Osteocyte (in vitro differentiated cells): ENCODE results near the gene GADD45G. TPM values are rescaled to one million over a fixed set of nuclear protein-coding genes. Genes with fewer than 3 reads are reported as not detected.

Experiments used
- DNase-seq: peaks from one replicate; pipeline ENCODE4 v3.0.0; 2021; ENCODE audit warnings: mixed read lengths; ENCODE audit not compliant: unreplicated experiment; ENCODE audit errors: extremely low spot score
- H3K27ac Mint-ChIP-seq: one replicate; pipeline ENCODE4 v1.8.0; 2021; ENCODE audit warnings: mild to moderate bottlenecking, mixed read lengths; ENCODE audit not compliant: unreplicated experiment
- H3K27me3 Mint-ChIP-seq: one replicate; pipeline ENCODE4 v1.8.0; 2021; ENCODE audit warnings: mixed read lengths; ENCODE audit not compliant: unreplicated experiment
- H3K36me3 Mint-ChIP-seq: one replicate; pipeline ENCODE4 v1.8.0; 2021; ENCODE audit warnings: mixed read lengths; ENCODE audit not compliant: unreplicated experiment
- H3K4me1 Mint-ChIP-seq: one replicate; pipeline ENCODE4 v1.8.0; 2021; ENCODE audit warnings: mixed read lengths; ENCODE audit not compliant: unreplicated experiment
- H3K4me3 Mint-ChIP-seq: one replicate; pipeline ENCODE4 v1.8.0; 2021; ENCODE audit warnings: mild to moderate bottlenecking, moderate library complexity, mixed read lengths; ENCODE audit not compliant: unreplicated experiment
- H3K9me3 Mint-ChIP-seq: one replicate; pipeline ENCODE4 v1.8.0; 2021; ENCODE audit warnings: mixed read lengths; ENCODE audit not compliant: unreplicated experiment
- total RNA-seq: library from RNA; stranded (reverse); gene quantifications from 2 replicates; pipeline ENCODE4 v1.2.1, GENCODE V29; 2021
- TF ChIP-seq, protein P1 (sequence below): fragments of 200-600 bp; sonication (generic); IDR thresholded peaks from 2 replicates; pipeline ENCODE4 v1.5.0; 2021; ENCODE audit warnings: antibody characterized with exemption, mild to moderate bottlenecking, moderate library complexity

GADD45G gene
- total RNA-seq, 1 donor from 2014 or later: 1.0 TPM

DNA sequence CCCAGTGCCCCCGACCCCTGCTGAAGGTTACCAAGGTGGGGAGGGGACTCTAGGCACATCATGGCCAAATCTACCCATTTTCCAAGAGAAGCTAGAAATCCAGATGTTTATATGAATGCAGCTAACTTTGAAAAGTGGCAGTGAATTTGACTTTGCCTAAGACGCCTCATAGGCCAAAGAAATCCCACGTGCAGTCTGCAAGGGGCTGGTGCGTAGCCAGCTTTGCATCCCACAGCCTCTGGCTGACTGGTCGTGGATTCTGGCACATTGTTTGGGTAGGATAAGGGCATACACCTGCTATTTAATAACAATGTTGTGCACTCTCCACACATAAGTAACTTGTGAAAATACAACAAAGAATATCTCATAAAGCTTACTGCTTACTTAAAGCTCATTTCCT, 3.5 kb upstream of the GADD45G start:
- Mint-ChIP-seq H3K9me3 (no peaks in the 10 kb centered on the region), H3K4me1 (peaks cover 21% of the 10 kb centered on the region), H3K27me3 (peaks cover 42% of the 10 kb centered on the region), H3K36me3 (no peaks in the 10 kb centered on the region), H3K4me3 (no peak overlapping the region), H3K27ac (no peak overlapping the region)
- TF ChIP-seq, protein P1, sequence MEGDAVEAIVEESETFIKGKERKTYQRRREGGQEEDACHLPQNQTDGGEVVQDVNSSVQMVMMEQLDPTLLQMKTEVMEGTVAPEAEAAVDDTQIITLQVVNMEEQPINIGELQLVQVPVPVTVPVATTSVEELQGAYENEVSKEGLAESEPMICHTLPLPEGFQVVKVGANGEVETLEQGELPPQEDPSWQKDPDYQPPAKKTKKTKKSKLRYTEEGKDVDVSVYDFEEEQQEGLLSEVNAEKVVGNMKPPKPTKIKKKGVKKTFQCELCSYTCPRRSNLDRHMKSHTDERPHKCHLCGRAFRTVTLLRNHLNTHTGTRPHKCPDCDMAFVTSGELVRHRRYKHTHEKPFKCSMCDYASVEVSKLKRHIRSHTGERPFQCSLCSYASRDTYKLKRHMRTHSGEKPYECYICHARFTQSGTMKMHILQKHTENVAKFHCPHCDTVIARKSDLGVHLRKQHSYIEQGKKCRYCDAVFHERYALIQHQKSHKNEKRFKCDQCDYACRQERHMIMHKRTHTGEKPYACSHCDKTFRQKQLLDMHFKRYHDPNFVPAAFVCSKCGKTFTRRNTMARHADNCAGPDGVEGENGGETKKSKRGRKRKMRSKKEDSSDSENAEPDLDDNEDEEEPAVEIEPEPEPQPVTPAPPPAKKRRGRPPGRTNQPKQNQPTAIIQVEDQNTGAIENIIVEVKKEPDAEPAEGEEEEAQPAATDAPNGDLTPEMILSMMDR: no peak
- DNase-seq: no peak

DNA sequence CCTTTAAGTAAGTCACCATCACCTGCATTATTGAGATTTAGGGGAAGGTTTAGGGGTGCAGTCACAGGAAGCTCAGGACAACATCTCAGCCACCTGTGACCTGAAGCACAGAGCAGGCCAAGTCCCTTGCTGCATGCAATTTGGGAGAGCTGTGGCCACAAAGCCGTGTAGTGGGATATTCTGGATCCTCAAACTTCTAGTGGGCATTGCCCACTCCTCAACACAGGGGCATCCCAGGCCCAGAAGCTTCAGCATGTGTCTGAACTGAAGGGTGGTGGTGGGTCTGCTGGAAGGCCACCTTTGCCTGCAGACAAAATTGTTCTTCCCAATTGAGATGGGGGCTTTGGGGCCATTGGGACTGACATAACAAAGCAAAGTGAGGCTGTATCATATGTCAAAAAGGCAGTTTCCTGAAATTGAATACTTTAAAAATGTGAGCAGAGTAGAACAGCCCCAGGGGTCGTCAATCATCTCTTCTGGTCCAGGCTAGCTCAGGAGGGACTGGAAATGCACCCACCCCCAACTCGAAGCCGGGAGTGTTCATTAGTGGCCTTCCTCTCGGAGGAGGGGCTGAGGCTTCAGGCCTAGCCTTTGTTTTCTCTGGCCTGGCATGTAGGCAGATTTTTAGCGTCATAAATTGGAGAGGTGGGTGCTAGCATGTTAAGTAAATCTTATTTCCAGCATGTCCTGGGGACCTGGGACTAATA, 2.8 kb upstream of the GADD45G start:
- Mint-ChIP-seq H3K4me1 (peaks cover 26% of the 10 kb centered on the region), H3K9me3 (no peaks in the 10 kb centered on the region), H3K27ac (no peak overlapping the region), H3K36me3 (no peaks in the 10 kb centered on the region), H3K4me3 (no peak overlapping the region), H3K27me3 (peaks cover 41% of the 10 kb centered on the region)
- TF ChIP-seq, protein P1: no peak
- no peak for DNase-seq

DNA sequence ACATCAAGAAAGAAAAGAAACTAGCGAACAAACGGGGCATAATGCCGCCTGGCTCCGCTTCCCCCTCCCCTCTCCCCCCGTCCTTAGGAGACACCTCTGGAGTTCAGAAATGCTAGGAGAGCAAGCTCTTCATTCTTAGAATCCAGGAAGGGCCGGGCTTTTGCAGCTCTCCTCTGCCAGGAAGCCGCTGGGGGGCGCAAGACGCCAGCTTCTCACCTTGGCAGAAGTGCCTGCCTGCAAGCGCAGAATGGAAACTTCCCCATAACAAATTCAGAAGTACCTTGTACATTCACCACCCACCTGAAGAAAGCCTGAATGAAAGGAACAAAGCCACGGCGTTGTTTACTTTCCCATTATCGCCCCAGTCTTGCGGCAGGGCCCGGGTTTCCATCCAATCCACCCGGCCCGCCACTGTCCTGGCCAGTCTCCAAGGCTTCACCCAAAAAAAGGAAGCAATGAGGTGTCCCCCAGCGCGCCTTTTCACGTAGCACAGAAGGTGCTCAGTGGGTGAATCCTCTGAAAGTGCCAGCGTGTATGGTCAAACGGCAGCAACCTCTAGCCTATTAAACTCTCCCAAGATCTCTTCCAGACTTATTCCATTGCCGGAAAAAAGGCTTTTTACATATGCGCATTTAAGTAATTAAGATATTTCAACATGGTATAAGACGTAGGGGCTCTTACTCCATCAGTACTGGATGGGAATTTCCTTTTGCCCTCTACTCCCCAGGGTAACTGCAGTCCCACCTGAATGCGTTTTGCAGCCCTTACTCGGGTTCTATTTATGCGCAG, 1.6 kb upstream of the GADD45G start:
- TF ChIP-seq, protein P1: peak; percentile 82
- H3K27ac Mint-ChIP-seq: no peak overlapping the region
- no peak for DNase-seq
- H3K36me3 Mint-ChIP-seq: no peaks in the 10 kb centered on the region
- peaks cover 26% of the 10 kb centered on the region for H3K4me1 Mint-ChIP-seq
- H3K27me3 Mint-ChIP-seq: peaks cover 41% of the 10 kb centered on the region
- H3K4me3 Mint-ChIP-seq: peak overlapping the region; percentile 15
- H3K9me3 Mint-ChIP-seq: no peaks in the 10 kb centered on the region

DNA sequence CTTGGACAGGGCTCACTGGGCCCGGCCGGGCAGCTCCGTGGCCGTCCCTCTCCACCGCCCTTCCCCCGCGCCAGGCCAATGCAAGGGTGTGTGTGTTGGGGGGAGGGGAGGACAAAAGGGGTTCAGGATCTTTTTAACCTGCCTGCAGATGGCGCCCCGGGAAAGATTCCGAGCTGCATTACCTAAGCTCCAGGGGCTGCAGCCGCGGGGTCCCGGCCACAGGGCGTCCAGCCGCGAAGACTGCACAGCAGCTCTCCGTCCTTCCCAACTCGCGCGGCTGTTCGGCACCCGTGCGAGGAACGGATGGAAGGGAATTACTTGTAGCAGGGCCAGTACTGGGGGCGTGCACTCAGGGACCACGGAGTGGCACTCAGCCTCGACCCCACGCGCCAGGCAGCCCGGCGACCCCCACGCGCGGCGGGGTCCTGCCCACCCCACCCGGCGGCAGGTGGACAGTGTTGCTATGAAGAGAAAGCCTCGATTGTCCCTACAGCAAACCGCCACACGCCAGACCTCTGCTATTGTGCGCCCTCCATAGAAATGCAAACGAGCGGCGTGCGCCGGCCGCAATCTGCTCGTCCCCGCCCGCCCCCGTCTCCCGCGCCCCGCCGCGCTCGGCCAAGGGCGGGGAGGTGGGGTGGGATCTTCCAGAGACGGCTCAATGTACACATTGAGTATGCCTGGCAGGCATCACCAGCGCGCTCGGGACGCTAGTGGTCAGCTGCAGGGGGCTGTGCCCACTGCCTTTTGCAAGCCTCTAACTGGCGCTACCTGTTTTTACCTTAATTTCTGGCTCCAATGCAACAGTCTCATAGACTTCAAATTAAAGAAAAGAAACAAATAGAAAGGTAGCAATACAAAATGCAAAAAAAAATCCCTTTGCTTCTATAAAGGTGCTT, 796 bp upstream of the GADD45G start:
- no peaks in the 10 kb centered on the region for H3K9me3 Mint-ChIP-seq
- no peaks in the 10 kb centered on the region for H3K36me3 Mint-ChIP-seq
- TF ChIP-seq, protein P1: peak; percentile 40
- H3K4me1 Mint-ChIP-seq: peaks cover 26% of the 10 kb centered on the region
- peaks cover 39% of the 10 kb centered on the region for H3K27me3 Mint-ChIP-seq
- no peak for DNase-seq
- no peak overlapping the region for H3K27ac Mint-ChIP-seq
- H3K4me3 Mint-ChIP-seq: peak overlapping the region; percentile 75
